Fibroblast of skin of right biceps (primary cell): ENCODE data around the gene NETO2.
A peak's percentile ranks its signal among the peaks of the same experiment; 100 is the strongest.
"Not testable (repeated sequence)": the region's sequence is repeated elsewhere in the genome, so short reads cannot be mapped to it uniquely, and the experiment has no call there.

Source experiments
- DNase-seq: peaks from one replicate; pipeline ENCODE4 v3.0.0-alpha.2; 2013

Gene NETO2

DNA sequence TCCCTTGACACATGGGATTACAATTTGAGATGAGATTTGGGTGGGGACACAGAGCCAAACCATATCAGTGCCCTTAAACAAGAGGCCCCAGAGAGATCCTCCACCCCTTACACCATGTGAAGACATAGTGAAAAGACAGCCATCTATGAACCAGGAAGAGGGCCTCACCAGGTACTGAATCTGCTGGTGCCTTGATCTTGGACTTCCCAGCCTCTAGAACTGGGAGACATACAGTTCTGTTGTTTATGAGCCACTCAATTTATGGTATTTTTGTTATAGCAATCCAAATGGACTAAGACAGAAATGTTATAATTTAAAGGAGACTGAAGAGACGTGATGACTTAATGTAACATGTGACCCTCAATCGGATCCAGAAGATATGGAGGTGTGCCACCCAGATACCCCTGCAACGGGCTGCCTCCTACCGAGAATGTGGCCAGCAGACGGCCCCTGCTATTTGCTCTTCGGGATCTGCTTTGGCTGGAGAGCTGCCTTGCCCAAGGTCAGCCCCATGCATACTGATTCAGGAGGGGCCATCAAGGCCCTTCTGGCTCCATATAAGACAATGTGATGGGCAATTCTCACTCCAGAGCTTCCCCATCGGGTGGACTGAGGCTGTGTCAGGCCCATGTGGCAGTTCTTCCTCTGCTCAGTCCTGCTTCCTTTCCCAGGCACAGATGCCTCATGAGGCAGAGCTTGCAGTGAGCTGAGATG, 80.6 kb downstream of the NETO2 start:
- DNase-seq: no peak

DNA sequence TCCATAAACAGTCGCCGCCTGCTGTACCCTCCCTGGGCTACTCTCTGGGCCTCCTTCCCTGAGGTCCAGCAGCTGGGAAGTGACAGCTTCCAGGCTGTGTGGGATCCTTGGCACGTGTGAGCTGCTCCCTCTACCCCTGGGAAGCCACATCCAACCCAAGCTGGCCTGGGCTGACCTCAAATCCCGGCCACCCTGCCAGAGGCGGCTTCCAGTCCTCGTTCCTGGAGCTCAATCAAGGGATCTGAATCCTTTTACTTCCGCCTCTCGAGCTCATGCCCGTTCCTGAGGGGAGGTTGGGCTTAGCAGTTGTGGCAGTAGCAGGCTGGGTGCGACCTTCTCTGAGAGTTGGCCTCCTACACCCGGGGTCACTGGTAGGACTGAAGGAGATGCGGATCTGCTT, 82.5 kb downstream of the NETO2 start:
- DNase-seq: no peak

DNA sequence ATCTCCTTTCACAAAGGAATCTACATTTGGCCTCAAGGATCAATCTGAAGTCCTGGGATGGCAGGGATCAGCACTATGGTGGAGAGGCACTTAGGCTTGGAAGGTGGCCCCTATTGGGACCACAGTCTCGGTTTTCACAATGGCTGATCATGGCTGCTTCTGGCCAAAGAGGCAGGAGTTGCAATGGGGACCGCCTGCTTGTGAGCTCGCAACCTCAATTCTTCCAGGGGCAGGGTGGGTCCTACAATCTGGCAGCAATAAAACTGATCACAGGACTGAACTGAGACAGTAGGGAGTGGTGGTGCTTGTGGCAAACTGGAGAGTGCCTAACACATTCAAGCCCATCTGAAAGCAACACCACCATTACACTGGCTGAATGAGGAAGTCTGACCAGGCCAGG, 83.1 kb downstream of the NETO2 start:
- no peak for DNase-seq

DNA sequence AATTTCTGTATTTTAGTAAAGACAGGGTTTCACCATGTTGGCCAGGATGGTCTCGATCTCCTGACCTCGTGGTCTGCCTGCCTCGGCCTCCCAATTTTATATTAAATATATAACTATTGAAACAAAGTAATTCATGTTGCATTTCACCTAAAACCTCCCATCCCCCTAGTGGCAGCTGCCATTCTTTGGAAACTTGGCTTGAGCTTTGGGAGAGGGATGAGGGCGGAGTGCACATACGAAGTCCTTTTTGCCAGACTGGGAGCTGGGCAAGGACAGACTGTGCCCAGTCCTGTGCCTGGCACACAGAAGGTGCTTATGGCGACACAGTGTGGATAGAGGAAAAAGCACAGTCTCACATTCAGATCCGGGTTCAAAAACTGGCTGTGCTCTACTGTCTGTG, 83.8 kb downstream of the NETO2 start:
- DNase-seq: no peak

DNA sequence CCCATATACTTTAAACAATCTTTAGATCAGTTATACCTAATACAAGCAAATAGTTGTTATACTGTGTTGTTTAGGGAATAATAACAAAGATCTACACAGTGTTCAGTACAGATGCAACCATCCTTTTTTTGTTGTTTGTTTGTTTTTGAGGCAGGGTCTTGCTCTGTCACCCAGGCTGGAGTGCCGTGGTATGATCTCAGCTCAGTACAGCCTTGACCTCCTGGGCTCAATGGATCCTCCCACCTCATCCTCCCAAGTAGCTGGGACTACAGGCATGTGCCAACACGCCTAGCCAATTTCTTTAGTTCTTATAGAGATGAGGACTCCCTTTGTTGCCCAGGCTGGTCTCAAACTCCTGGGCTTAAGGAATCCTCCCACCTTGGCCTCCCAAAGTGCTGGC, 84.6 kb downstream of the NETO2 start:
- DNase-seq: not testable (repeated sequence)

DNA sequence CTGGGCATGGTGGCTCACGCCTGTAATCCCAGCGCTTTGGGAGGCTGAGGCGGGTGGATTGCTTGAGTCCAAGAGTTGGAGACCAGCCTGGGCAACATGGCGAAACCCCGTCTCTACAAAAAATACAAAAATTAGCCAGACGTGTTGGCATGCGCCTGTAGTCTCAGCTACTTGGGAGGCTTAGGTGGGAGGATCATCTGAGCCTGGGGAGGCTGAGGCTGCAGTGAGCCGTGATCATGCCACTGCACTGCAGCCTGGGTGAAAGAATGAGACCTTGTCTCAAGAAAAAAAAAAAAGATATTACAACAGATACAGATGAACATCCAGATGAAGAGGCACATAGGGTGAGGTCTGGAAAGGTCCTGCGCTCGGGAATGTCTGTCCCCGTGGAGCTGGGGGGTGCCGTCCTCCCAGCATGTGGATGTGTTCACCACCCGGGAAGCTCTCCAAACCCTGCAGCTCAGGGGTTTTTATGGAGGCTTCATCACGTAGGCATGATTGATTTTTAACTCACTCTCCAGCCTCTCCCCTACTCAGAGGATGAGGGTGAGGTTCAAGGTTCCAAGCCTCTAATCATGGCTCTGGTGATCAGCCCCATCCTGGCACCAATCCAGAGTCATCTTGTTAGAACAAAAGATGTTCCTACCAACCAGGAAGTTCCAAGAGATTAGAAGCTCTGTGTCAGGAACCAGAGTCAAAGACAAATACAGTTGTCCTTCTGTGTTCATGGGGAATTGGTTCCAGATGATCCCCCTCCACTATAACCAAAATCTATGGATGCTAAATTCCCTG, 85.3 kb downstream of the NETO2 start:
- DNase-seq: peak; percentile 9

DNA sequence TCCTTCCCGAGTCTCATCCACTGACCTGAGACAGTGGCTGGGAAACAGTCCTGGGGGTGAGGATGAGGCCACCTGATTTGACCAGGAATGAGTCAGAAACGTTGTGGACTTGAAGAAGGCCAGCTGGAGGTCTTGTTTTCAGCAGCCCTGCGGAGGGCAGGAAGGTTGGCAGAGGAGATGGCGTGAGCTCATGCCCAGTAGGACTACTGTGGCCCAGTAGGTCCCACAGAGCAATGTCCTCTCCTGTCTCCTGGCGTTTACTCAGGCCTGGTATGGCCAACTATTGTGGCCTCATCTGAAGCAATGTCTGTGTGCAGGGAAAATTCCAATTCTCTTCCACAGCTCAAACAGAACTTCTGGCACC, 86.1 kb downstream of the NETO2 start:
- DNase-seq: no peak

DNA sequence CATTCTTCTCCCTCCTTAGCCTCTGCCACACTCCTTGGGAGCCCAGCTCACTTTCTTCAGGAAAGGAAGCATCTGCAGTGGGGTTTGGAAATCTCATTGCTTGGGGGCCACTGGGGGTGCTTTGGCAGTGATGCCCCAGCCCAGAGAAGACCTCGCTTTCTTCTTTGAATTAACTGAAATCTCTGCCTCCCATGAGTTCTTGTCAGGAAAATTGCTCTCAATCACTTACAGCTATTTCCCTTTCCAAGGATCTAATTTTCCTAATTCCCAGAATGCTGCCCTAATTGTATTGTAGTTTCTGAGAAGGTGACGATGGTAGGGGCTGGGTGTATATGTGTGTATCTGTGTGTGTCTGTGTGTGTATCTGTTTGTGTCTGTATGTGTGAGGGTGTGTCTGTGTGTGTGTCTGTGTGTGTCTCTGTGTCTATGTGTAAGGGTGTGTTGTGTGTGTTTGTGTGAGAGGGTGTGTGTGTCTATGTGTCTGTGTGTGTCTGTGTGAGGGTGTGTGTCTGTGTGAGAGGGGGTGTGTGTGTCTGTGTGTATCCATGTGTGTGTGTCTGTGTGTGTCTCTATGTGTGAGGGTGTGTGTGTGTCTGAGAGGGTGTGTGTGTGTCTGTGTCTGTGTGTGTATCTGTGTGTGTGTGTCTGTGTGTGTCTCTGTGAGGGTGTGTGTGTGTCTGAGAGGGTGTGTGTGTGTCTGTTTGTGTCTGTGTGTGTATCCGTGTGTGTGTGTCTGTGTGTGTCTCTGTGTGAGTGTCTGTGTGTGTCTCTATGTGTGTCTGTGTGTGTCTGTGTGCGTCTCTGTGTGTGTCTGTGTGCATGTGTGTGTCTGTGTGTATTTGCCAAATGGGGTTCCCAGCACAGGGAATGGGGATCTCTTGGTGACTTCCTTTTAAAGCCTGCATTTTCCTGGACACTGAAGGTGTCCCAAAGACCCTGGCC, 86.8 kb downstream of the NETO2 start:
- DNase-seq: no peak

DNA sequence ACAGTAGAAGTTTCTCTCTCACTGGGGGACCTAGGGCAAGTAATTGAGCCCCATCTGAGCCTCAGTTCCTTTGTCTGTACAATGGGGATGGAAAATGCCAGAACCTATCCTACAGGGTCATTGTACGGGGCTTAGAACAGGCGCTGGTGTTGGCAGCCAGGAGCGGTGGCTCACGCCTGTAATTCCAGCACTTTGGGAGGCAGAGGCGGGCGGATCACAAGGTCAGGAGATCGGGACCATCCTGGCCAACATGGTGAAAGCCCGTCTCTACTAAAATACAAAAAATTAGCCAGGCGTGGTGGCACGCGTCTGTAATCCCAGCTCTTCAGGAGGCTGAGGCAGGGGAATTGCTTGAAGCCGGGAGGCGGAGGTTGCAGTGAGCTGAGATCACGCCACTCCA, 87.7 kb downstream of the NETO2 start:
- DNase-seq: not testable (repeated sequence)

DNA sequence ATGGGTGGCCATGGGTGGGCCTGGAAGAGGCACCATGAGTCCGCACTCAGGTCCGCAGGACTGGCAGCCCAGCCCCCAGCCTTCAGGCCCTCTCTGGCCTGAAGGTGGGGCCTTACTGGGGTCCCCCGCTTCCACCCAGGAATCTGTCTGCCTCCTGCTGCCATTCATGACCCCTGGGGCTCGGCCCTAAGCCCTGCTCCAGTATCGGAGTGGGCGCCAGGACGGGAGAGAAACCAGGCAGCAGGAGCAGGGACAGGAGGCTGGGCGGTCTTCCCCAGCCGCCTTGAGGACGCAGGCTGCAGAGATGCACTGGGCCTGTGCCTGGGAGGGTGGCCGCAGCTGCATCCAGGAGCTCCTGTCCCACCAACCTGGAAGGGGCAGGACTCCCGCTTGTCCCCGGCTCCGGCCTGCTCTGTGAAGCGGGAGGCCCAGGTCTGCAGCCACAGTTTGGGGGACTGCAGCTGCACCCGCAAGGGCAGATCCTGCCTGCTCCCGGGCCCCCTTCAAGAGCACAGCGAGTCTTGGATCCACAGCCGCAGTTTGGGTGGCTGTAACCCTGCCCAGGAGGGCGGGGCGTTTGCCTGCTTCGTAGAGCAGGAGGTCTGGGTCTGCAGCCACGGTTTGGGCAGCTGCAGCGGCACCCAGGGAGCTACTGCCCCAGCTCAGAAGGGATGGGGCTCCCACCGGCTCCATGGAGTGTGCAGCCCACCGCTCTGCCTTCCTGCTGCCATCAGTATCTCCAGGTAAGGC, 88.4 kb downstream of the NETO2 start:
- no peak for DNase-seq

DNA sequence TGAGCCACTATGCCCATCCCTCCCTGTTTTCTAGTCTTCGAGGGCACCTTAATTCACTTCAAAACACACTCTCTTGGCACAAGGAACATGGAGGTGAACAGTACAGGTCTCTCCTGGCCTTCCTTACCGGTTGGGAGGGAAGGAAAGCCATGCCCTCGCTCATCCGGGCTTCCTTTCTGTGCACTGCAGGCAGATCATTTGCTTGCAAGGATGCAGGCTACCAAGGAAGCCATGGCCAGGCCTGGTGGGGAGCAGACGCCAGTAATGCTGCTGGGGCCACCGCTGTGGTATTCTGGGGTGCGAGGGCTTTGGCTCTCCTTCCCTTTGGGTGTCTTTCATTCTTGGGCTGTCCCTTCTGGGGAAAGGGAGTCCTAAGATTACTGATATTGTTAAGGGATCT, 89.4 kb downstream of the NETO2 start:
- no peak for DNase-seq

DNA sequence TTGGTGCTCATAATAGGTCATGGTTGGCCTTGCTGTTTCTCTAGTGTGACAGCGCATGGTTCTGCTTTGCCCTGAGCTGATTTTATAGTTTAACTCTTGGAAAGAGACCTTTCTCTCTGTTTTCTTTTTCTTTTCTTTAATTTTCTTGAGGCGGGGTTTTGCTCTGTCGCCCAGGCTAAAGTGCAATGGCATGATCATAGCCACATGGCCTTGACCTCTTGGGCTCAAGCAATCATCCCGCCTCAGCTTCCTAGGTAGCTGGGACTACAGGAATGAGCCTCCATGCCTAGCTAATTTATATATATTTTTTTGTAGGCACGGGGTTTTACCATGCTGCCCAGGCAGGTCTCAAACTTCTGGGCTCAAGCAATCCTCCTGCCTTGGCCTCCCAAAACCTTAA, 89.8 kb downstream of the NETO2 start:
- DNase-seq: no peak

DNA sequence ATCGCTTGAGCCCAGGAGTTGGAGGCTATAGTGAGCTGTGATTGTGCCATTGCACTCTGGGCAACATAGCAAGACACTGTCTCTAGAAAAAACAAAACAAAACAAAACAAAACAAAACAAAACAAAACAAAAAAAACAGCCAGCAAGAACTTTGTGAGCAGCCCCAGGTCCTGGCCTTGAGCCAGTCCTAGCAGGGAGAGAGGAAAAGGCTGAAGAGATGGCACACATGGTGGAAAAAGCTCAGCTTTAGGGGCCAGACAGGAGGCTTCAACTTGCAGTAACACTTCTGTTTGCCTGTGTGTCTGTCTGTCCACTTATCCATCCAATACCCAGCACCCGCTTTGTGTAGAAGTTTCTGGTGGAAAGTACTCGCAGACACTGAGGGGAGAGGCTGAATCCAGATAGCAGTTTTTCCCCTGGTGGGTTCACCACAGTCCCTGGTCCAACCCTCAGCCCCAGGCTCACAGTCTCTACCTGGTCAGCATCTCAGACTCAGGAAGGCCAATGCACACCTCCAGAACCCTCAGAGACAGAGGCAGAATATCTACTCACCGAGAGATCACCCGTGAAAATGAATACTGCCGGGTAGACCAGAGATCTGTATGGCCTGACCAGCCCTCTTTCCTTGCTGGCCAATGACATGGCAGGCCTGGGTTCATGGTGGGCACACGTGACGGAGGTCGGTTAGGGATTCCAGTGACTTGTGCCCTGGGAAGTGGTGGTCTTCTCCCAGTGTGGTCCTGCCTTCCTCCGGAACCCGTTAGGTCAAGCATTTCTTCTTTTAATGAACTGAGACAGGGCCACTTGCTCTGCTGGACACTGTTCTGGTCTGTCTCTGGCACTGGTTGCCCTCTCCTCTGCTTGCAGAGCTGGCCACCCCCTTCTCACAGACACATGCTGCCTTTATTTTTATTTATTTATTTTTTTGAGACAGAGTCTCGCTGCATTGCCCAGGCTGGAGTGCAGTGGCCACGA, 90.8 kb downstream of the NETO2 start:
- DNase-seq: no peak

DNA sequence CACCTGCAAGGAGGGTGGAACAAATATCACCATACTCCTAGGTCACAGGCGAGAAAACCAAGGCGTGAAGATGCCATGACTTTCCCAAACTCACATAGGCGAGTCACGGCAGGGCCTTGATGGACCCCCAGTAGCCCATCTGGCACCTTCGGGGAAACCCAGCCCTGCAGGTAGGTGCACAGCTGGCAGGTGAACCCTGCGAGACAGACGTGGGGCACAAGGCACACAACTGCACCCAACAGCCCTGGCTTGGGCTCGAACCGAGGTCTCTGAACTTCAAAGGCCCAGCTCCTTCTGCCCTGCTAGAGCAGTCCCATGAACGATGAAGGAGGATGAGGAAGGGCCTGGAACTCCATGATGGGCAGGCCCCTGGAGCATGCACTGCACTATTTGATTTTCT, 92.7 kb downstream of the NETO2 start:
- DNase-seq: no peak

DNA sequence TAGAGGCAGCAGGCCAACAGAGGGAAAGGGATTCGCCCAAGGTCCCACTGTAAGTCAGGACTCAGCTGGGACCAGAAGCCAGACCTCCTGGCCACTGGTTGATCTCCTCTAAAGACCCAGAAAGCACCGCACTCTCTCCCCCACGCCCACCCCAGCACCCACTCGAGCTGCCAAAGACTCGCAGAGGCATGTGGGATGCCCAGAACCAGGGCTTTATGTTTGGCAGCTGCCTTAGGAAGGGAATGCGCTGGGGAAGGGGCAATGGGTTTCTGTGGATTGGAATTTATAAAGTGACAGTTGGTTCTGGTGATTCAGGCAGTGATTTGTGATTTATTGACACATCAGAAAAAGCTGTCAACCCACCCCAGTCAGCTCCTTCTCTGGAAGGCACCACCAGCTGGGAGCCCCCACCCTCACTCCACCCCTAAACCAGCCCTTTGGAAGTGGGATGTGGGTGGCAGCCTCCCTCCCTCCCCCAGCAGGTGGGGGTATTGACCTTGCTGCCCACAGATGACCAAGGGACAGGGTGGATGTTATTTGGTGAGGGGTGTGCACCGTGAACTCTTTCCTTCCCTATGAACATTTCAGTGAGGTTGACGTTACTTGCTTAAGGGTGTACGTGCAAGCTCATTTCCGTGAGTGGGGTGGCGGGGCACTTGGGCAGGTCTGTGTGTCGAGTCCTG, 93.7 kb downstream of the NETO2 start:
- no peak for DNase-seq

DNA sequence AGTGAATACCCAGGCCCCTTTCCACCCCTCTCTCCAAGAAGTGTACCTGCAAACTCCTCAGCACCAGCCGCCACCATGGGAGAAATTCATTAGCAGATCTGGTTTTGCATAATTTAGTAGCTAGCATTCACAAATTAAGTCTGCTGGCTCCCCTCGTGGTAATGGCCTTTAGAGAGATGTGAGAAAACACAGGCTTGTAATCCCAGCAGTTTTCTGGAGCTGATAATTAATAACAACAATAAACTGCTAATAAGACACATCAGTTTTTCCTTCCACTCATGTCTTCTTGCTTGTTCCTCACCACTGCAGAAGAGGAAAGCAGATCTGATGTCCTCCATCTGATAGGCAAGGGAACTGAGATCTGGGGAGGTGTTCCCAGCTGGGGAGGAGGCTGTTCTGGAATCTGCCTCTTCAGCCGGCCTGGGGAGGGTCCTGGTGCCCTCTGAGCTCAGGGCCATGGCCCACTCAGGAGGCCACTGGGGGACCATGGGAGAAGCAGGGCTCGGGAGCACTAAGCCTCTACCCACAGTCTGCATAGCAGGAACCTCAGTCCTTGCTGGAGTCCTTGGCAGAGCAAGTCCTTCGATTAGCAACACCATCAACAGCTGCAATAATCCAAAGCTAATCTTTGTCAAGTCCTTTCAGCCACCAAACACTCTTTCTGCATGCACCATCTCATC, 96.1 kb downstream of the NETO2 start:
- no peak for DNase-seq

DNA sequence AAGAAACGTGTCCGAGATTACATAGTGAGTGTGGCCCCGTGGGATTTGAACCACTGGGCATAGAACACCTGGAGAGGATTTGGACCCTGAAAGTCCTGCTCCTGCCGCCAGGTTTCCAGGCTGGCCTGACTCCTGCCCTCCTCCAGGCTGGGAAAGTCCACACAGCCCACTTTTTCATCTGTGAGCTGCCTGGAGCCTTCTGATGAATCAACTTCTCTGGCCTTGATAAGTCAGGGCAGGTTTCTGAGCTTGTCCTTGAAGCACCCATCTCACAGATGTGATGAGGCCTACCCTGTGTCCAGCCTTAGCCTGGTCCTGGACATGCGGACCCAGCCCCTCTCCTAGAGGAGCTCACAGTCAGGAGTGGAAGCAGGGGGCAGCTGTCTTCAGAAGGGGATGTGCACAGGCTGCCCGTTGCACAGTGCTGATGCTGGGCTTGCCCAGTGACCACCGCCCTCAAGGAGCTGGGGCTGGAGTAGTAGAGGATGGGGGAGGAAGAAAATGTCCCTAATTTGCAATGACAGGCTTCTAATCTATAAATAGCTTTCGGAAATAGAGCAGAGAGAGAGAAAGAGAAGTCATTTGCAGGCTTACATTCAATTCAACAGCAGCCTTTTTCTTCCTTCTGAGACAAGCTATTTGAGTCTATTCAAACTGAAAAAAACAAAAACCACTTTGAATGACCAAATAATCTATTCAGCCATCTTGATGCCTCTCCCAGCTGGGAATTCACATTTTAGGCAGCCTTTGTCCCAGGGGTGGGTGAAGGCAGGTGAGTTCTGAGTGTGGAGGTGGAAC, 96.8 kb downstream of the NETO2 start:
- DNase-seq: no peak

DNA sequence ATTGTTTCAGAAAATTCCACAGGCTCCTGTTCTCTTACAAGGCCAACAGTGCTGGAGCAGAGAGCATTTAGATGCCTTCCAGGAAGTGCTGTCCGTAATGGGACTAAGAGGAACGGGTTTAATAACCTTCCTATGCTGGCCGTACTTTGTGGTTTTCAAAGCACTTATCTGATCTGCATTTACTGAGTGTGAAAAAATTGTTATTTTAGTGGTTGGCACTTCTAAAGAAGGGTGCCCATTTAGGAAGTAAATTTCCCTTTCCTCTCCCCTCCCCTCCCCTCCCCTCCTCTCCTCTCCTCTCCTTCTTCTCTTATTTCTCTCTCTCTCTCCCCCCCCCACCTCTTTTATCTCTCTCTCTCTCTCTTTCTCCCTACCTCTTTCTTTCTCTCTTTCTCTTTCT, 98.3 kb downstream of the NETO2 start:
- no peak for DNase-seq

DNA sequence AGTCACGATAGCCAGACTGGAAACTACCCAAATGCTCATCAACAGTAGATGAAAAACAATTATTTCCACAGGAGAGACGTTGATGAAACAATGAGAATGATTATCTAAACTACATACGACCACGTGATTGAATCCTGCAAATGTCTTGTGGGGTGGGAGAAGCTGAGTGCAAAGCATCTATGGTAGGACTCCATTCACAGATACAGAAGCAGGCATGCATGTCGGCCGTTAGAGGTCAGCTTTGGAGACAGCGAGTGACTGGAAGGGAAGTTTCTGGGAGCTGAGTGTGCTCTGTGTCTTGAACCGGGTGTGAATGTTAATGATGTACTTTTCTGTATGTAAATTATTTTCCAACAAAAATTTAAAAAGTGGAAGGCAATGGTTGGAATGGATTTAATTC, 98.7 kb downstream of the NETO2 start:
- DNase-seq: no peak
